Head of caudate nucleus (tissue), 42 donors: ENCODE measurements around the gene XPNPEP3.

ENCODE experiments used
- DNase-seq, 42 donors: peaks; one replicate each; pipeline versions ENCODE4 v3.0.0 to v3.0.0-alpha.2; 2020 to 2021; ENCODE audit warnings: mixed read lengths in 7 of 42
- intact Hi-C: fragments of 100-400 bp; cut with DNase I; formaldehyde crosslinking; loops from one replicate; pipeline ENCODE4 v1.15.0; 2022

The XPNPEP3 gene

GRCh38 chr22:40973144-40973543 is 116.2 kb downstream of the XPNPEP3 start:
- intact Hi-C loops = no loop called here
- peak in 1 of 42 donors; percentile 21 for DNase-seq

GRCh38 chr22:40975366-40975765 is 118.4 kb downstream of the XPNPEP3 start:
- intact Hi-C loops = no loop called here
- no peak for DNase-seq

- intact Hi-C loops = no loop called here
These were observed 120.1 kb downstream of the XPNPEP3 start for GRCh38 chr22:40976866-40977700.

GRCh38 chr22:40979198-40979597 is 122.2 kb downstream of the XPNPEP3 start:
- intact Hi-C loops = no loop called here
- DNase-seq = no peak

More at GRCh38 chr22:40976866-40977700, 120.1 kb downstream of the XPNPEP3 start:
- no peak for DNase-seq

- intact Hi-C loops = no loop called here
- DNase-seq = no peak
These were observed 122.9 kb downstream of the XPNPEP3 start for GRCh38 chr22:40979871-40980270.
